ELF-1 (cell line): ENCODE data around the gene AKAP13.
"Not testable (repeated sequence)": the region's sequence is repeated elsewhere in the genome, so short reads cannot be mapped to it uniquely, and the experiment has no call there.

Experiments used
- DNase-seq: peaks from one replicate; pipeline ENCODE4 v3.0.0-alpha.2; 2016; ENCODE audit warnings: low read depth, low spot score

Gene AKAP13

GRCh38 chr15:85477730-85478129 is 97.3 kb downstream of the AKAP13 start:
- no peak for DNase-seq

- peak; percentile 25 for DNase-seq
Observed at GRCh38 chr15:85479071-85479647, 98.8 kb downstream of the AKAP13 start.

- DNase-seq: no peak
Observed at GRCh38 chr15:85480923-85481322, 100.5 kb downstream of the AKAP13 start.

GRCh38 chr15:85481543-85481942 is 101.1 kb downstream of the AKAP13 start:
- not testable (repeated sequence) for DNase-seq

- peak; percentile 65 for DNase-seq
Observed at GRCh38 chr15:85482894-85483293, 102.5 kb downstream of the AKAP13 start.

GRCh38 chr15:85483955-85484354 is 103.6 kb downstream of the AKAP13 start:
- not testable (repeated sequence) for DNase-seq

GRCh38 chr15:85484923-85485322 is 104.5 kb downstream of the AKAP13 start:
- DNase-seq: not testable (repeated sequence)

- no peak for DNase-seq
Observed at GRCh38 chr15:85485956-85486567, 105.7 kb downstream of the AKAP13 start.

GRCh38 chr15:85487796-85488195 is 107.4 kb downstream of the AKAP13 start:
- DNase-seq: not testable (repeated sequence)

- DNase-seq: no peak
Observed at GRCh38 chr15:85488997-85489396, 108.6 kb downstream of the AKAP13 start.

- no peak for DNase-seq
Observed at GRCh38 chr15:85489773-85490493, 109.5 kb downstream of the AKAP13 start.

- DNase-seq: no peak
Observed at GRCh38 chr15:85490856-85491255, 110.5 kb downstream of the AKAP13 start.

- DNase-seq: no peak
Observed at GRCh38 chr15:85491691-85492090, 111.3 kb downstream of the AKAP13 start.

- no peak for DNase-seq
Observed at GRCh38 chr15:85492406-85492805, 112.0 kb downstream of the AKAP13 start.

GRCh38 chr15:85493260-85493659 is 112.9 kb downstream of the AKAP13 start:
- DNase-seq: no peak

GRCh38 chr15:85494048-85494777 is 113.8 kb downstream of the AKAP13 start:
- no peak for DNase-seq

- no peak for DNase-seq
Observed at GRCh38 chr15:85495096-85495495, 114.7 kb downstream of the AKAP13 start.

- no peak for DNase-seq
Observed at GRCh38 chr15:85495544-85495943, 115.1 kb downstream of the AKAP13 start.

- DNase-seq: no peak
Observed at GRCh38 chr15:85496151-85496550, 115.7 kb downstream of the AKAP13 start.

- DNase-seq: no peak
Observed at GRCh38 chr15:85496551-85497171, 116.3 kb downstream of the AKAP13 start.

GRCh38 chr15:85497172-85497569 is 116.8 kb downstream of the AKAP13 start:
- DNase-seq: no peak

GRCh38 chr15:85498471-85498870 is 118.1 kb downstream of the AKAP13 start:
- DNase-seq: no peak
